K562 (cell line): Measurements from ENCODE around the gene ABHD14A. TPM values are rescaled to one million over a fixed set of nuclear protein-coding genes. Genes with fewer than 3 reads are reported as not detected.

Experiments used
- ATAC-seq: fragments of 200-7000 bp; cut with Tn5 transposase; 3 replicates; pipeline ENCODE4 v1.9.1; 2020; ENCODE audit warnings: moderate library complexity
- BruUV-seq: library from RNA; stranded (reverse); fragments of 400-500 nt; replicated peaks from 2 replicates; lab custom pipeline; 2021; lab: Mats Ljungman, UMichigan
- CTCF ChIA-PET: fragments of 300-600 bp; formaldehyde crosslinking; extraction: SDS; loops from one replicate; lab custom pipeline; 2021; ENCODE audit warnings: low intra/inter-chr PET ratio; lab: Yijun Ruan, JAX
- POLR2A ChIA-PET: fragments of 300-600, 350-650 bp; sonication (Branson Sonifier 250); formaldehyde crosslinking; extraction: SDS; loops from one replicate; lab custom pipeline; 2021; ENCODE audit warnings: antibody characterized with exemption, inconsistent platforms; lab: Yijun Ruan, JAX
- DNase-seq, 4 experiments: peaks; one replicate each; pipeline versions ENCODE4 v3.0.0 to v3.0.0-alpha.2; 2011 to 2018; ENCODE audit warnings: low spot score in 3 of 4, mixed read lengths in 3 of 4; ENCODE audit errors: extremely low read depth in 1 of 4
- FAIRE-seq: peaks from 2 replicates; lab custom pipeline; 2011; peaks lifted over from hg19 to GRCh38; lab: Jason Lieb, UNC
- H2AFZ ChIP-seq: 2 replicates; pipeline ENCODE4 v1.6.0; 2011; ENCODE audit warnings: low read depth, low read length, control low read depth, inconsistent platforms
- H3K27ac ChIP-seq: fragments of 200-600 bp; 3 replicates; pipeline ENCODE4 v1.8.0; 2011; ENCODE audit warnings: low read depth, mild to moderate bottlenecking, control low read depth, inconsistent platforms, low read length, moderate library complexity, mixed read lengths; ENCODE audit errors: extremely low read depth
- H3K27me3 ChIP-seq, 2 experiments: fragments of 300-600 bp in 1 of 2; 2 replicates in 1 of 2; 3 replicates in 1 of 2; pipeline versions ENCODE4 v1.6.0 to v1.8.0; 2011; ENCODE audit warnings: inconsistent platforms in 2 of 2, low read length in 2 of 2, mild to moderate bottlenecking in 1 of 2, mixed read lengths in 1 of 2, moderate library complexity in 1 of 2; ENCODE audit not compliant: control insufficient read depth in 2 of 2, insufficient read depth in 2 of 2
- H3K36me3 ChIP-seq: fragments of 300-600 bp; 3 replicates; pipeline ENCODE4 v1.8.0; 2011; ENCODE audit warnings: mild to moderate bottlenecking, low read length, inconsistent platforms; ENCODE audit not compliant: control insufficient read depth, insufficient read depth
- H3K4me1 ChIP-seq, 2 experiments: fragments of 200-600 bp in 1 of 2; replicated peaks in 1 of 2; 2 replicates in 1 of 2; 3 replicates in 1 of 2; pipeline versions ENCODE4 v1.5.1 to v1.8.0; 2011; ENCODE audit warnings: inconsistent platforms in 2 of 2, low read length in 2 of 2, mild to moderate bottlenecking in 1 of 2, mixed read lengths in 1 of 2, moderate library complexity in 1 of 2; ENCODE audit not compliant: control insufficient read depth in 2 of 2, insufficient read depth in 2 of 2
- H3K4me2 ChIP-seq: 2 replicates; pipeline ENCODE4 v1.6.1; 2011; ENCODE audit warnings: low read length, control low read depth, inconsistent platforms, mixed read lengths; ENCODE audit not compliant: insufficient read depth
- H3K4me3 ChIP-seq: fragments of 200-600 bp; sonication (generic), shearing (Covaris generic); 2 replicates; pipeline ENCODE4 v1.5.1; 2016; ENCODE audit warnings: control low read depth, inconsistent platforms
- H3K79me2 ChIP-seq: fragments of 200-600 bp; 3 replicates; pipeline ENCODE4 v1.8.0; 2011; ENCODE audit warnings: low read length, inconsistent platforms; ENCODE audit not compliant: control insufficient read depth, insufficient read depth
- H3K9ac ChIP-seq, 2 experiments: 2 replicates each; pipeline versions ENCODE4 v1.6.0 to v1.6.1; 2011; ENCODE audit warnings: low read depth in 2 of 2, low read length in 2 of 2, control low read depth in 1 of 2, inconsistent platforms in 1 of 2, mild to moderate bottlenecking in 1 of 2, mixed read lengths in 1 of 2; ENCODE audit not compliant: insufficient read depth in 1 of 2
- H3K9me1 ChIP-seq: one replicate; pipeline ENCODE4 v1.6.0; 2011; ENCODE audit warnings: inconsistent platforms, mild to moderate bottlenecking, low read length, moderate library complexity; ENCODE audit not compliant: control insufficient read depth, insufficient read depth
- H3K9me3 ChIP-seq: replicated peaks from 2 replicates; pipeline ENCODE4 v1.5.1; 2011; ENCODE audit warnings: low read depth, low read length, inconsistent platforms; ENCODE audit not compliant: control insufficient read depth, insufficient read depth
- H4K20me1 ChIP-seq: replicated peaks from 2 replicates; pipeline ENCODE4 v1.6.1; 2011; ENCODE audit warnings: low read length, inconsistent platforms, mixed read lengths; ENCODE audit not compliant: control insufficient read depth, insufficient read depth
- CBX5 ChIP-seq: IDR thresholded peaks from 2 replicates; pipeline ENCODE4 v1.6.1; 2014; ENCODE audit warnings: low read depth, borderline replicate concordance
- EGR1 ChIP-seq: fragments of 450-650 bp; conservative IDR thresholded peaks from 2 replicates; pipeline ENCODE4 v1.6.1; 2017; ENCODE audit warnings: mild to moderate bottlenecking
- GATAD2A ChIP-seq: fragments of 450-650 bp; IDR thresholded peaks from 2 replicates; pipeline ENCODE4 v1.6.1; 2017
- HDGF ChIP-seq: fragments of 450-650 bp; IDR thresholded peaks from 2 replicates; pipeline ENCODE4 v1.6.1; 2016
- JUND ChIP-seq, 2 experiments: IDR thresholded peaks; 2 replicates in 1 of 2; 3 replicates in 1 of 2; pipeline ENCODE4 v1.6.1; 2011; ENCODE audit warnings: borderline replicate concordance in 2 of 2, low read depth in 2 of 2, low read length in 2 of 2, improper control_type of control experiment in 1 of 2, missing biosample characterization in 1 of 2, missing genetic modification characterization in 1 of 2, missing genetic modification reagents in 1 of 2
- NR3C1 ChIP-seq: sonication (generic); formaldehyde crosslinking; IDR thresholded peaks from 2 replicates; pipeline ENCODE4 v1.8.1; 2022; ENCODE audit warnings: missing genetic modification reagents
- PCBP2 ChIP-seq: fragments of 200-400 bp; formaldehyde crosslinking; IDR thresholded peaks from 2 replicates; pipeline ENCODE4 v1.6.1; 2018; ENCODE audit warnings: low read length, low read depth, mild to moderate bottlenecking, moderate library complexity; ENCODE audit not compliant: poor library complexity, severe bottlenecking
- POLR2B ChIP-seq: fragments of 450-650 bp; IDR thresholded peaks from 2 replicates; pipeline ENCODE4 v1.6.1; 2018; ENCODE audit warnings: low read depth; ENCODE audit not compliant: partially characterized antibody
- POU5F1 ChIP-seq: fragments of 150-350 bp; IDR thresholded peaks from 2 replicates; pipeline ENCODE4 v1.6.1; 2014; ENCODE audit warnings: borderline replicate concordance, low read length, low read depth, mild to moderate bottlenecking; ENCODE audit not compliant: partially characterized antibody
- SAFB ChIP-seq: fragments of 200-400 bp; formaldehyde crosslinking; IDR thresholded peaks from 2 replicates; pipeline ENCODE4 v1.6.1; 2017; ENCODE audit warnings: low read depth, low read length, borderline replicate concordance
- ZBTB9 ChIP-seq: fragments of 450-650 bp; formaldehyde crosslinking; IDR thresholded peaks from 2 replicates; pipeline ENCODE4 v1.4.0; 2020; ENCODE audit warnings: mild to moderate bottlenecking, moderate library complexity
- WGBS: fragments of 100-300 bp; shearing (Covaris generic); methylation state at CpG from one replicate; pipeline ENCODE4 v1.1.6; 2016; ENCODE audit warnings: low coverage, mixed read lengths; ENCODE audit not compliant: insufficient coverage; ENCODE audit errors: missing lambda C conversion rate; 5-methylcytosine and 5-hydroxymethylcytosine counted together
- in situ Hi-C: fragments of 300-500 bp; cut with MboI; formaldehyde crosslinking; loops from 4 replicates; pipeline ENCODE4 v1.15.0; 2018; ENCODE audit warnings: inconsistent platforms, mixed read lengths
- intact Hi-C: fragments of 100-400 bp; cut with micrococcal nuclease; formaldehyde crosslinking; loops from 2 replicates; pipeline ENCODE4 v1.14.2; 2022
- polyA plus RNA-seq, 8 experiments: library from polyadenylated mRNA; depleted of rRNA in 4 of 8; stranded (reverse) in 5 of 8; unstranded in 3 of 8; fragments of >200 nt; fragmentation: Nextera tagmentation in 2 of 8; fragmentation: Illumina TruSeq in 1 of 8; extraction: Ambion mirVana in 2 of 8; extraction: Trizol in 1 of 8; gene quantifications; 2 replicates each; pipeline versions ENCODE4 v1.2.1 to v1.2.3, GENCODE V29; 2011 to 2014; ENCODE audit warnings: inconsistent platforms in 1 of 8, missing spikeins in 1 of 8
- total RNA-seq, 7 experiments: library from RNA; depleted of rRNA in 6 of 7; stranded (reverse); fragments of >200 nt in 6 of 7; fragmentation: Illumina TruSeq in 2 of 7; extraction: Trizol in 2 of 7; gene quantifications; 2 replicates each; pipeline versions ENCODE4 v1.2.1 to v1.2.3, GENCODE V29; 2011 to 2021; ENCODE audit warnings: low replicate concordance in 1 of 7
- TF ChIP-seq, protein P1 (sequence below): IDR thresholded peaks from 2 replicates; pipeline ENCODE4 v1.6.1; 2016; ENCODE audit warnings: missing genetic modification characterization, missing compliant biosample characterization

The ABHD14A gene
- total and polyA plus RNA-seq, 9 of the 15 experiments (the other 6 are each of a cell fraction or from before 2014, with no cell fraction given): 0.90 to 10.5 (median 8.3) TPM

- intact Hi-C loops: loop anchor here (5.0 kb wide), 5 partner anchors 47 to 442 kb away; partner anchors contain the start of genes GLYCTK and SEMA3G
- H2AFZ ChIP-seq: no peak overlapping the region
These were observed 30.1 kb downstream of the ABHD14A start for GRCh38 chr3:52004906-52005395.

More at GRCh38 chr3:52004906-52005395, 30.1 kb downstream of the ABHD14A start:
- CTCF ChIA-PET: interaction anchor here (0.7 to 5.3 kb wide), 2 partner anchors 118 to 139 kb away, joined by 3 to 36 read pairs; no protein-coding TSS in a partner anchor
- Histone ChIP-seq H3K27me3 (no peaks in the 10 kb centered on the region), H3K9me1 (no peaks in the 10 kb centered on the region), H3K4me1 (peaks cover 22 to 36% of the 10 kb centered on the region in 2 experiments), H4K20me1 (no peaks in the 10 kb centered on the region), H3K9ac (peak overlapping the region in 1 of 2 experiments; percentile 69; a peak in 1 of 4 replicates), H3K4me2 (no peak overlapping the region), H3K36me3 (no peaks in the 10 kb centered on the region), H3K9me3 (no peaks in the 10 kb centered on the region), H3K79me2 (no peaks in the 10 kb centered on the region), H3K27ac (no peak overlapping the region), H3K4me3 (no peak overlapping the region)
- FAIRE-seq: no peak
- in situ Hi-C loops: loop anchor here (5.0 to 25.0 kb wide), 2 partner anchors 122 to 382 kb away; no protein-coding TSS in a partner anchor
- TF ChIP-seq POLR2B: no peak
- TF ChIP-seq PCBP2: no peak
- TF ChIP-seq EGR1: no peak
- TF ChIP-seq HDGF: no peak
- TF ChIP-seq NR3C1 (CRISPR knock-in tag): no peak
- TF ChIP-seq SAFB: no peak
- no peak for TF ChIP-seq GATAD2A
- no peak for TF ChIP-seq CBX5
- TF ChIP-seq JUND (IDR thresholded peaks at IDR 0.05; ENCODE audit: borderline replicate concordance, low read depth, low read length): no peak
- no peak for TF ChIP-seq JUND (tag; IDR thresholded peaks at IDR 0.05; ENCODE audit: borderline replicate concordance, low read depth, low read length)
- TF ChIP-seq ZBTB9: no peak
- no peak for TF ChIP-seq POU5F1
- TF ChIP-seq, protein P1, sequence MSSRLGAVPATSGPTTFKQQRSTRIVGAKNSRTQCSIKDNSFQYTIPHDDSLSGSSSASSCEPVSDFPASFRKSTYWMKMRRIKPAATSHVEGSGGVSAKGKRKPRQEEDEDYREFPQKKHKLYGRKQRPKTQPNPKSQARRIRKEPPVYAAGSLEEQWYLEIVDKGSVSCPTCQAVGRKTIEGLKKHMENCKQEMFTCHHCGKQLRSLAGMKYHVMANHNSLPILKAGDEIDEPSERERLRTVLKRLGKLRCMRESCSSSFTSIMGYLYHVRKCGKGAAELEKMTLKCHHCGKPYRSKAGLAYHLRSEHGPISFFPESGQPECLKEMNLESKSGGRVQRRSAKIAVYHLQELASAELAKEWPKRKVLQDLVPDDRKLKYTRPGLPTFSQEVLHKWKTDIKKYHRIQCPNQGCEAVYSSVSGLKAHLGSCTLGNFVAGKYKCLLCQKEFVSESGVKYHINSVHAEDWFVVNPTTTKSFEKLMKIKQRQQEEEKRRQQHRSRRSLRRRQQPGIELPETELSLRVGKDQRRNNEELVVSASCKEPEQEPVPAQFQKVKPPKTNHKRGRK (tag): no peak
- WGBS: 87% methylated on average over 3 of the region's 4 CpGs
- no peak for ATAC-seq
- DNase-seq: no peak
- no TSS peak for BruUV-seq
- POLR2A ChIA-PET: interaction anchor here (1.1 to 1.2 kb wide), 2 partner anchors 12 to 14 kb away, joined by 4 read pairs; no protein-coding TSS in a partner anchor
